Measurements from ENCODE around the gene RBM43.

- TF ChIP-seq CTCF (IDR thresholded peaks at IDR 0.05; ENCODE audit: low read depth, low read length) (no peak), EZH2phosphoT487 (IDR thresholded peaks at IDR 0.05; ENCODE audit: low read depth) (no peak)
These were observed 61.4 kb downstream of the RBM43 start for GRCh38 chr2:151200277-151200676.
